Measurements from ENCODE around the gene TNIK.

DNA sequence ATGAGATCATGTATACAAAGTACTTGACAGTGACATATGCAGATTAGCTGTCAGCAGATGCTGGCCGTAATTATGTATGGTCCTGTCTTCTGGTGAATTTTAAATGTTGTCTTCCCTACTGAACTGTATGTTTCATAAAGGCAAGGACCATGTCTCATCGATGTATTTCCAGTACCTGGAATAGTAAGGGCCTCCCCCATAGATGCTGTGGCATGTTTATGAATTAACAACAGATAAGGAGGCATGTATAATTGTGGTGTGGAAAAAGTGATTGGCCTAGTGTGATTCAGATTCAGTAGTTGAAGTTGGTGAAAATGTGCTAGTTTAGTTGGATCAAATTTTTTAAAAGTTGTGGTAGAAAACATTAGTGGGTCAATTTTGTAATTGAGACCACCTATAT, 231.0 kb downstream of the TNIK start:
- TF ChIP-seq, protein P1, sequence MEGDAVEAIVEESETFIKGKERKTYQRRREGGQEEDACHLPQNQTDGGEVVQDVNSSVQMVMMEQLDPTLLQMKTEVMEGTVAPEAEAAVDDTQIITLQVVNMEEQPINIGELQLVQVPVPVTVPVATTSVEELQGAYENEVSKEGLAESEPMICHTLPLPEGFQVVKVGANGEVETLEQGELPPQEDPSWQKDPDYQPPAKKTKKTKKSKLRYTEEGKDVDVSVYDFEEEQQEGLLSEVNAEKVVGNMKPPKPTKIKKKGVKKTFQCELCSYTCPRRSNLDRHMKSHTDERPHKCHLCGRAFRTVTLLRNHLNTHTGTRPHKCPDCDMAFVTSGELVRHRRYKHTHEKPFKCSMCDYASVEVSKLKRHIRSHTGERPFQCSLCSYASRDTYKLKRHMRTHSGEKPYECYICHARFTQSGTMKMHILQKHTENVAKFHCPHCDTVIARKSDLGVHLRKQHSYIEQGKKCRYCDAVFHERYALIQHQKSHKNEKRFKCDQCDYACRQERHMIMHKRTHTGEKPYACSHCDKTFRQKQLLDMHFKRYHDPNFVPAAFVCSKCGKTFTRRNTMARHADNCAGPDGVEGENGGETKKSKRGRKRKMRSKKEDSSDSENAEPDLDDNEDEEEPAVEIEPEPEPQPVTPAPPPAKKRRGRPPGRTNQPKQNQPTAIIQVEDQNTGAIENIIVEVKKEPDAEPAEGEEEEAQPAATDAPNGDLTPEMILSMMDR (IDR thresholded peaks at IDR 0.05) = no peak
- TF ChIP-seq POLR2A (IDR thresholded peaks at IDR 0.05) (no peak), POLR2AphosphoS5 (IDR thresholded peaks at IDR 0.05) (no peak)

Data from breast epithelium (tissue), 3 donors.